A673 (cell line): ENCODE measurements around the gene CHRNB1. TPM values are rescaled to one million over a fixed set of nuclear protein-coding genes. Genes with fewer than 3 reads are reported as not detected.

Experiments
- BruUV-seq: library from RNA; stranded (reverse); fragments of 400-500 nt; replicated peaks from 2 replicates; lab custom pipeline; 2021; lab: Mats Ljungman, UMichigan
- CTCF ChIA-PET: fragments of 300-600 bp; sonication (Branson Sonifier 250); formaldehyde crosslinking; loops from one replicate; lab custom pipeline; 2022; ENCODE audit warnings: antibody characterized with exemption; lab: Charles Lee
- POLR2A ChIA-PET: fragments of 300-600 bp; sonication (Branson Sonifier 250); formaldehyde crosslinking; loops from one replicate; lab custom pipeline; 2022; ENCODE audit warnings: antibody characterized with exemption; ENCODE audit not compliant: low non-redundant PET; lab: Charles Lee
- DNase-seq: peaks from one replicate; pipeline ENCODE4 v3.0.0-alpha.2; 2015; ENCODE audit warnings: low spot score
- H3K27ac ChIP-seq: fragments of 200-600 bp; sonication (generic); 2 replicates; pipeline ENCODE4 v1.5.1; 2016; ENCODE audit warnings: mixed run types, low read depth, mild to moderate bottlenecking, mixed read lengths, antibody characterized with exemption, low read length; ENCODE audit not compliant: poor library complexity, severe bottlenecking
- H3K27me3 ChIP-seq: fragments of 200-600 bp; sonication (generic); replicated peaks from 2 replicates; pipeline ENCODE4 v1.6.1; 2017; ENCODE audit warnings: mixed run types, low read depth, mild to moderate bottlenecking, mixed read lengths, antibody characterized with exemption, low read length; ENCODE audit not compliant: insufficient read depth, poor library complexity
- H3K36me3 ChIP-seq: fragments of 200-600 bp; sonication (generic); 2 replicates; pipeline ENCODE4 v1.6.1; 2016; ENCODE audit warnings: mixed run types, mild to moderate bottlenecking, mixed read lengths, antibody characterized with exemption, low read length; ENCODE audit not compliant: insufficient read depth, poor library complexity, severe bottlenecking
- H3K4me1 ChIP-seq: fragments of 200-600 bp; sonication (generic); 2 replicates; pipeline ENCODE4 v1.6.1; 2017; ENCODE audit warnings: mixed run types, mild to moderate bottlenecking, mixed read lengths, antibody characterized with exemption, low read length; ENCODE audit not compliant: insufficient read depth, poor library complexity, severe bottlenecking
- H3K4me3 ChIP-seq: fragments of 200-600 bp; sonication (generic); 2 replicates; pipeline ENCODE4 v1.5.1; 2016; ENCODE audit warnings: low read depth, mixed run types, mild to moderate bottlenecking, mixed read lengths, low read length; ENCODE audit not compliant: poor library complexity, severe bottlenecking
- H3K9me3 ChIP-seq: fragments of 200-600 bp; sonication (generic); 2 replicates; pipeline ENCODE4 v1.6.1; 2016; ENCODE audit warnings: mixed run types, low read depth, mild to moderate bottlenecking, mixed read lengths, antibody characterized with exemption, low read length; ENCODE audit not compliant: poor library complexity, severe bottlenecking
- EZH2 ChIP-seq: fragments of 200-600 bp; sonication (generic); IDR thresholded peaks from 2 replicates; pipeline ENCODE4 v1.6.1; 2017; ENCODE audit warnings: borderline replicate concordance, low read depth, mild to moderate bottlenecking, mixed read lengths, antibody characterized with exemption, low read length; ENCODE audit not compliant: poor library complexity, severe bottlenecking
- intact Hi-C: fragments of 100-400 bp; cut with micrococcal nuclease; formaldehyde crosslinking; loops from one replicate; pipeline ENCODE4 v1.10.0; 2022; ENCODE audit not compliant: unreplicated experiment
- total RNA-seq: library from RNA; stranded (reverse); gene quantifications from 2 replicates; pipeline ENCODE4 v1.2.3, GENCODE V29; 2021
- TF ChIP-seq, protein P1 (sequence below): fragments of 300-800, 200-600 bp; sonication (generic); conservative IDR thresholded peaks from 2 replicates; pipeline ENCODE4 v1.5.1; 2017; ENCODE audit warnings: low read depth, mild to moderate bottlenecking, antibody characterized with exemption, low read length, moderate library complexity, mixed read lengths

Gene CHRNB1
- total RNA-seq, 1 experiment from 2014 or later = 5.2 TPM

DNA sequence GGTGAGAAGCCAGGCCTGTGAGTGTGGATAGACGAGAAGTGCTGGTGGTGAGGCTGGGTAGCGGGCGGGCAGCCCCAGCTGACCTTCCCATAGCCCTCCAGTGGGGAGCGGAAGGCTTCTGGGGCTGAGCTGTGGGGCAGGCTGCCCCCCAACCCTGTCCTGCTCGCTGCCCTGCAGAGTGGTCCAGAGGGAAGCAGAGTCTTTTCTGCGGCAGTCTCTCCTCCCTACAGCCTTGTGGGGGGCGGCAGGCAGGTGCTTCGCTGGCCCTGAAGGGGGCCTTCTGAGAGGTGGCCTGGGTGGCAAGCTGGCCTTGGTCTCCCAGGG is 33.5 kb upstream of the CHRNB1 start:
- intact Hi-C loops = no loop called here
- Histone ChIP-seq H3K27me3 (no peaks in the 10 kb centered on the region), H3K9me3 (no peaks in the 10 kb centered on the region), H3K27ac (no peak overlapping the region), H3K4me3 (no peak overlapping the region), H3K4me1 (peaks cover under 1% of the 10 kb centered on the region), H3K36me3 (peaks cover 17% of the 10 kb centered on the region)
- ChIA-PET POLR2A (no interaction called here), CTCF (no interaction called here)
- no peak for DNase-seq
- BruUV-seq = no TSS peak
- TF ChIP-seq, protein P1, sequence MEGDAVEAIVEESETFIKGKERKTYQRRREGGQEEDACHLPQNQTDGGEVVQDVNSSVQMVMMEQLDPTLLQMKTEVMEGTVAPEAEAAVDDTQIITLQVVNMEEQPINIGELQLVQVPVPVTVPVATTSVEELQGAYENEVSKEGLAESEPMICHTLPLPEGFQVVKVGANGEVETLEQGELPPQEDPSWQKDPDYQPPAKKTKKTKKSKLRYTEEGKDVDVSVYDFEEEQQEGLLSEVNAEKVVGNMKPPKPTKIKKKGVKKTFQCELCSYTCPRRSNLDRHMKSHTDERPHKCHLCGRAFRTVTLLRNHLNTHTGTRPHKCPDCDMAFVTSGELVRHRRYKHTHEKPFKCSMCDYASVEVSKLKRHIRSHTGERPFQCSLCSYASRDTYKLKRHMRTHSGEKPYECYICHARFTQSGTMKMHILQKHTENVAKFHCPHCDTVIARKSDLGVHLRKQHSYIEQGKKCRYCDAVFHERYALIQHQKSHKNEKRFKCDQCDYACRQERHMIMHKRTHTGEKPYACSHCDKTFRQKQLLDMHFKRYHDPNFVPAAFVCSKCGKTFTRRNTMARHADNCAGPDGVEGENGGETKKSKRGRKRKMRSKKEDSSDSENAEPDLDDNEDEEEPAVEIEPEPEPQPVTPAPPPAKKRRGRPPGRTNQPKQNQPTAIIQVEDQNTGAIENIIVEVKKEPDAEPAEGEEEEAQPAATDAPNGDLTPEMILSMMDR = no peak
- TF ChIP-seq EZH2 = no peak

DNA sequence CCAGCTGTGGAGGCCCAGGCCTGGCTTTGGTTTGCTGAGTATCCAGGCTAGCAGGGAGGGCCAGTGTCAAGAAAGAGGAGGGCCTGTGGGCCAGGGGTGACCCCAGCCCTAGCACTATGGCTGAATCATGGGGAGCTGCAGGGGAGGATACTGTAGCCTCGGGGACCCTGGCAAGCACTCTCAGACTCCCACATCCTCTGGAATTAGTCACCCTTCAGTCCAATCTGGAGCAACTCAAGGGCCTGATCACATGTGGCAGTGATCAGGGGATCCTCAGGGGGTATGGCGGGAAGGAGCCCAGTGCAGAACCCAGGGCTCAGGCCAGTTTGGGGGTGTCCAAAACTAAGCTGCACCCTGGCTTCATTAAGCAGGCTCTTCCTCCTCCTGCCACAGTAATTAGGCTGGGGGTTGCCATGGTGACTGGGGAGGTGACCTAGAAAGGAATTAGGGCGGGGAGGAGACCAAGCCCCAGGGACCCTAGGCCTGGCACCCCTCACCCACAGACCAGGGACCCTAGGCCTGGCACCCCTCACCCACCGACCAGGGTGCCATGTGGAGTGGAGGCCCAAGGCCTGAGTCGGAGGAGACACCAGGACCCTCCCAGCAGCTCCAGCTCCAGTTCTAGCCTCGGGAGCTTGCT is 31.4 kb upstream of the CHRNB1 start:
- H3K4me3 ChIP-seq = no peak overlapping the region
- POLR2A ChIA-PET = no interaction called here
- CTCF ChIA-PET = no interaction called here
- H3K9me3 ChIP-seq = no peaks in the 10 kb centered on the region
- DNase-seq = no peak
- H3K36me3 ChIP-seq = peaks cover 17% of the 10 kb centered on the region
- no peaks in the 10 kb centered on the region for H3K27me3 ChIP-seq
- intact Hi-C loops = no loop called here
- TF ChIP-seq EZH2 = no peak
- TF ChIP-seq, protein P1 = no peak
- H3K4me1 ChIP-seq = no peaks in the 10 kb centered on the region
- BruUV-seq = no TSS peak
- no peak overlapping the region for H3K27ac ChIP-seq

DNA sequence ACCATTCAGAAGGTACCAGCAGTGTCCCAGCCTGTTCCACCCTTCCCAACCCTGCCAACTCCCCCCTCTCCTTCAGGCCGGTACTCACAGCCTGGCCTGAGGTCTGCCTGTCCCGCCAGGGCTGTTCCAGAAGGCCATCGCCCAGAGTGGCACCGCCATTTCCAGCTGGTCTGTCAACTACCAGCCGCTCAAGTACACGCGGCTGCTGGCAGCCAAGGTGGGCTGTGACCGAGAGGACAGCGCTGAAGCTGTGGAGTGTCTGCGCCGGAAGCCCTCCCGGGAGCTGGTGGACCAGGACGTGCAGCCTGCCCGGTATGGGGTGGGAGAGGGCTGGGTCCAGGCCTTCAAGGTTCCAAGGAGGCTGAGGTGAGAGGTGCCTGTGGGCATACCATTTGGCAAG is 30.0 kb upstream of the CHRNB1 start:
- H3K27me3 ChIP-seq = no peaks in the 10 kb centered on the region
- H3K36me3 ChIP-seq = peaks cover 11% of the 10 kb centered on the region
- intact Hi-C loops = no loop called here
- no peak overlapping the region for H3K4me3 ChIP-seq
- TF ChIP-seq EZH2 = no peak
- TF ChIP-seq, protein P1 = no peak
- POLR2A ChIA-PET = no interaction called here
- H3K9me3 ChIP-seq = no peaks in the 10 kb centered on the region
- CTCF ChIA-PET = interaction anchor here (0.5 kb wide), 1 partner anchor 146 kb away, joined by 3 read pairs; no protein-coding TSS in a partner anchor
- BruUV-seq = no TSS peak
- no peaks in the 10 kb centered on the region for H3K4me1 ChIP-seq
- no peak for DNase-seq
- H3K27ac ChIP-seq = no peak overlapping the region
